Measurements from ENCODE around the gene LINGO1. TPM values are rescaled to one million over a fixed set of nuclear protein-coding genes. Genes with fewer than 3 reads are reported as not detected.

Gene LINGO1
- total RNA-seq, 2 experiments from 2014 or later: not detected

GRCh38 chr15:77623755-77624524 is 8.8 kb downstream of the LINGO1 start:
- no peaks in the 10 kb centered on the region for H3K9me3 Mint-ChIP-seq
- CTCF ChIA-PET: interaction anchor here (1.6 kb wide), 1 partner anchor 10 kb away, joined by 6 read pairs; no protein-coding TSS in a partner anchor
- peaks cover 3% of the 10 kb centered on the region for H3K27me3 Mint-ChIP-seq
- no peak overlapping the region for H3K27ac Mint-ChIP-seq
- POLR2A ChIA-PET: no interaction called here
- DNase-seq: no peak
- H3K36me3 Mint-ChIP-seq (ENCODE audit: low read depth): no peaks in the 10 kb centered on the region
- no peak overlapping the region for H3K4me3 Mint-ChIP-seq
- H3K4me1 Mint-ChIP-seq: no peaks in the 10 kb centered on the region

DNA sequence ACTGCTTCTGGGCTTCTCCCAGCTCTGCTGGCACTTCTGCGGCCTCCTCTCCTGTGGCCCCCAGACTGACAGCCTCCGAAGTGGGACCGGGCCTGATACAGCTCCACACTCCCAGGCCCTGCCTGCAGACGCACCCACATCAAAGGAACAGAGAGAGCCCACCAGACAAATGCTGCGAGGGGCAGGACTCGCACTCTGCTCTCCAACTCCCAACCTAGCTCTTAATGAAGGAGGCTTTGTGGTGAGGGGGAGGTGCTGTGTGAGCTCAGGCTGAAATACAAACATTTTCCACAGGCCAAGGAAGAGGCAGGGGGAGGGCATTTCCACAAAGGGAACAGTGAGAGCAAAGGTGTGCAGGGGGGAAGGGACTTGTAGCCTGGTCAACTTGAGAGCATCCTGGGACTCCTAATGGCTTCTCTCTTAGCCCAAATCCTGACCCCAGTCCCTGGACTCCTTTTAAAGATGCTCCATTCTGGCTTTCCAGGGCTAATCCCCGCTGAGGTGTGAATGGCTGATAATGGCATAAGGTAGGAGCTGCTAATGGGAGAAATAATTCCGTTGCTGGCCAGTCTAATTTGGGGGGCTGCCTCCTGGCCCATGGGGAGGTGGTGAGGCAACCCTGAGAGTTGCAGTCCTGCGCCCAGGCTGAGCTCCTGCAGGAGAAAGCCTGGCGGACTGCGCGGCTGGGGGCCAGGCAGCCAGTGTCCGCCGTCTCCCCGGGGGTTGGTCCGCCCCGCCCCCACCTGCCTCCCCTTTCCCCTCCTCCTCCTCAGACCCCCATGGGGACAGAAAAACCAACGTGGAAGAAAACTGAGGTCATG is 9.6 kb downstream of the LINGO1 start:
- Mint-ChIP-seq H3K27me3 (no peaks in the 10 kb centered on the region), H3K27ac (no peak overlapping the region), H3K9me3 (no peaks in the 10 kb centered on the region), H3K4me3 (no peak overlapping the region), H3K4me1 (no peaks in the 10 kb centered on the region), H3K36me3 (ENCODE audit: low read depth) (no peaks in the 10 kb centered on the region)
- DNase-seq: no peak
- ChIA-PET CTCF (interaction anchor here (1.6 to 2.1 kb wide), 2 partner anchors 10 kb away, joined by 5 to 6 read pairs; no protein-coding TSS in a partner anchor), POLR2A (no interaction called here)

DNA sequence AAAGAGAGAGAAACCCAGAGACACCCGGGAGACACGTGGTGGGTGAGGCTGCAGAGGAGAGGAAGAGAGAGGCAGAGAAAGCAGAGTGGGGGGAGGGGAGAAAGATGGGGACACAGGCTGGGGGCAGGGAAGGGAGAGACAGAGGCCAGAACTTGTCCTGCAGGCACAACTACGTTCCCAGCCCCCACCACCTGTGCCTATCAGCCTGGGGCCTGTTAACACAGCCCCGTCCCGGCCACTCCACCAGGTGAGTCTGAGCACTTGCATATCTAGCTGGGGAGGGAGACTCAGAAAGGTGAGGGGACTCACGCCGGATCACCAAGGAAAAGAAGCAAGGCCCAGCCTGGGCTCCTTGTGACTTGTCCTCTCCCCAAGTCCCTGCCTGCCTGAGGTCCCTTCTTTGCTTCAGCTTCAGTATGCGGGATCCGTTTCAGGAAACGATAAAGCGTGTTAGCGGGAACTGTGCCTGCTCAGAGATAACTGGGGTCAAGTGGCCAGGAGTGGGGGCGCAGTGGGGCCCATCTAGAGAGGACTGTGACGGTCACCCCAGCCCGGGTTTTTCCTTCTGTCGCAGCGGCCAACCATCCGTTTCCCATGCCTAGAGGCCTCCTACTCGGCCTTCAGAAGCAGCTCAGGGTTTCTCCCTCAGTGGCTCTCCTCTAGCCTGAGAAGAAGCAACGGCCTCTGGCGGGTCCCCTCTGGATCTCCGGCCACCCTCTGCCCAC is 10.3 kb downstream of the LINGO1 start:
- no peak overlapping the region for H3K27ac Mint-ChIP-seq
- ChIA-PET POLR2A (no interaction called here), CTCF (interaction anchor here (2.1 kb wide), 1 partner anchor 11 kb away, joined by 5 read pairs; no protein-coding TSS in a partner anchor)
- DNase-seq: no peak
- H3K4me1 Mint-ChIP-seq: no peaks in the 10 kb centered on the region
- H3K36me3 Mint-ChIP-seq (ENCODE audit: low read depth): no peaks in the 10 kb centered on the region
- H3K4me3 Mint-ChIP-seq: no peak overlapping the region
- H3K27me3 Mint-ChIP-seq: no peaks in the 10 kb centered on the region
- no peaks in the 10 kb centered on the region for H3K9me3 Mint-ChIP-seq

- ChIA-PET POLR2A (no interaction called here), CTCF (interaction anchor here (2.1 kb wide), 1 partner anchor 12 kb away, joined by 5 read pairs; no protein-coding TSS in a partner anchor)
- Mint-ChIP-seq H3K4me1 (no peaks in the 10 kb centered on the region), H3K27me3 (no peaks in the 10 kb centered on the region), H3K9me3 (no peaks in the 10 kb centered on the region), H3K4me3 (no peak overlapping the region), H3K36me3 (ENCODE audit: low read depth) (no peaks in the 10 kb centered on the region), H3K27ac (no peak overlapping the region)
- no peak for DNase-seq
Observed at GRCh38 chr15:77621847-77622208, 10.9 kb downstream of the LINGO1 start.

- H3K4me3 Mint-ChIP-seq: no peak overlapping the region
- DNase-seq: no peak
- H3K9me3 Mint-ChIP-seq: no peaks in the 10 kb centered on the region
- no peak overlapping the region for H3K27ac Mint-ChIP-seq
- H3K4me1 Mint-ChIP-seq: no peaks in the 10 kb centered on the region
- no peaks in the 10 kb centered on the region for H3K36me3 Mint-ChIP-seq (ENCODE audit: low read depth)
- ChIA-PET CTCF (interaction anchor here (0.7 to 2.1 kb wide), 2 partner anchors 10 to 12 kb away, joined by 3 to 5 read pairs; no protein-coding TSS in a partner anchor), POLR2A (no interaction called here)
- H3K27me3 Mint-ChIP-seq: no peaks in the 10 kb centered on the region
Observed at GRCh38 chr15:77620960-77621647, 11.6 kb downstream of the LINGO1 start.

- no peak overlapping the region for H3K4me3 Mint-ChIP-seq
- H3K27me3 Mint-ChIP-seq: no peaks in the 10 kb centered on the region
- H3K9me3 Mint-ChIP-seq: no peaks in the 10 kb centered on the region
- no peak overlapping the region for H3K27ac Mint-ChIP-seq
- ChIA-PET POLR2A (no interaction called here), CTCF (no interaction called here)
- no peaks in the 10 kb centered on the region for H3K36me3 Mint-ChIP-seq (ENCODE audit: low read depth)
- no peaks in the 10 kb centered on the region for H3K4me1 Mint-ChIP-seq
- DNase-seq: no peak
Observed at GRCh38 chr15:77620297-77620696, 12.4 kb downstream of the LINGO1 start.

- no peak for DNase-seq
- no peak overlapping the region for H3K4me3 Mint-ChIP-seq
- H3K9me3 Mint-ChIP-seq: no peaks in the 10 kb centered on the region
- ChIA-PET CTCF (interaction anchor here (1.0 to 1.2 kb wide), 2 partner anchors 12 to 14 kb away, joined by 3 to 4 read pairs; no protein-coding TSS in a partner anchor), POLR2A (interaction anchor here (0.6 kb wide), 1 partner anchor 128 kb away, joined by 5 read pairs; no protein-coding TSS in a partner anchor)
- no peaks in the 10 kb centered on the region for H3K36me3 Mint-ChIP-seq (ENCODE audit: low read depth)
- no peaks in the 10 kb centered on the region for H3K27me3 Mint-ChIP-seq
- H3K4me1 Mint-ChIP-seq: no peaks in the 10 kb centered on the region
- H3K27ac Mint-ChIP-seq: no peak overlapping the region
Observed at GRCh38 chr15:77619883-77620282, 12.8 kb downstream of the LINGO1 start.

- Mint-ChIP-seq H3K4me1 (no peaks in the 10 kb centered on the region), H3K27me3 (no peaks in the 10 kb centered on the region), H3K36me3 (ENCODE audit: low read depth) (no peaks in the 10 kb centered on the region), H3K4me3 (no peak overlapping the region), H3K27ac (no peak overlapping the region), H3K9me3 (no peaks in the 10 kb centered on the region)
- DNase-seq: no peak
- ChIA-PET CTCF (interaction anchor here (1.3 to 1.6 kb wide), 2 partner anchors 14 to 16 kb away, joined by 3 to 4 read pairs; no protein-coding TSS in a partner anchor), POLR2A (no interaction called here)
Observed at GRCh38 chr15:77617476-77618230, 15.1 kb downstream of the LINGO1 start.

DNA sequence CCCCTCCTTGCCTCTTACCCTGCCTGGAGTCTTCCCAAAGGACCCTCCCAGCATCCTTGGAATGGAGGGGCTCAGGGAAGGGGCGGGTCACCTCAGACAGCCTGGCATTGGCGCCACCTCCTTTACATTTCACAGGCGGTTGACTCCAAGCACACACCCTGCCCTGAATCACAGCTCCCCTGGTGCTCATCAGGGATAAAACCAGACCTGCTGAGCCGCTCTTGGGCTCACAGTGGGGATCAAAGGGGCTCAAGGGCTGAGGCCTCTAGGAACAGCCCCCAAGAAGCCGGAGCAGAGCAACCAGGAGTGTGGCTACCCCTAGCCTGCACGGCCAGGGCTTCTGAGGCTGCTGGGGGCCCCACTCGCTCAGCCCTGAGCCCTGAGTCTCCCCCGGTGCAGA is 16.6 kb downstream of the LINGO1 start:
- CTCF ChIA-PET: no interaction called here
- H3K4me1 Mint-ChIP-seq: no peaks in the 10 kb centered on the region
- H3K9me3 Mint-ChIP-seq: no peaks in the 10 kb centered on the region
- POLR2A ChIA-PET: no interaction called here
- H3K27ac Mint-ChIP-seq: no peak overlapping the region
- no peak for DNase-seq
- H3K4me3 Mint-ChIP-seq: no peak overlapping the region
- H3K27me3 Mint-ChIP-seq: no peaks in the 10 kb centered on the region
- no peaks in the 10 kb centered on the region for H3K36me3 Mint-ChIP-seq (ENCODE audit: low read depth)

DNA sequence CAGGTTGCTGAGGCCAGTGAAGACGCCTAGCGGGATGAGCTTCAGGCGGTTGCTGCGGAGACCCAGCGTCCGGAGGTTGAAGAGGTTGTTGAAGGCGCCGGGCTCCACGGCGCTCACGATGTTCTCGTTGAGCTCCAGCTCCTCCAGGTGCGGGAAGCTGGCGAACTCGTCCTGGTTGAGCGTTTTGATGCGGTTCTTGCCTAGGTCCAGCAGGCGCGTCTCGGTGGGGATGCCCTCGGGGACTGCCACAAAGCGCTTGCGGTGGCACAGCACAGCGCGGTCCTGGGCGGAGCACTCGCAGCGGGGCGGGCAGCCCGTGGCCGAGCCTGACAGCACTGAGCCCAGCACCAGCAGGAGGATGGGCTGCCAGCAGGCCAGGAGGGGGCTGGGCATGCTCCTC is 17.2 kb downstream of the LINGO1 start:
- Mint-ChIP-seq H3K4me1 (no peaks in the 10 kb centered on the region), H3K9me3 (no peaks in the 10 kb centered on the region), H3K27ac (no peak overlapping the region), H3K4me3 (no peak overlapping the region), H3K36me3 (ENCODE audit: low read depth) (no peaks in the 10 kb centered on the region), H3K27me3 (no peaks in the 10 kb centered on the region)
- DNase-seq: no peak
- CTCF ChIA-PET: no interaction called here
- POLR2A ChIA-PET: no interaction called here

GRCh38 chr15:77614251-77614806 is 18.4 kb downstream of the LINGO1 start:
- Mint-ChIP-seq H3K27ac (no peak overlapping the region), H3K27me3 (no peaks in the 10 kb centered on the region), H3K4me3 (no peak overlapping the region), H3K4me1 (no peaks in the 10 kb centered on the region), H3K9me3 (no peaks in the 10 kb centered on the region), H3K36me3 (ENCODE audit: low read depth) (no peaks in the 10 kb centered on the region)
- no peak for DNase-seq
- POLR2A ChIA-PET: no interaction called here
- CTCF ChIA-PET: no interaction called here

DNA sequence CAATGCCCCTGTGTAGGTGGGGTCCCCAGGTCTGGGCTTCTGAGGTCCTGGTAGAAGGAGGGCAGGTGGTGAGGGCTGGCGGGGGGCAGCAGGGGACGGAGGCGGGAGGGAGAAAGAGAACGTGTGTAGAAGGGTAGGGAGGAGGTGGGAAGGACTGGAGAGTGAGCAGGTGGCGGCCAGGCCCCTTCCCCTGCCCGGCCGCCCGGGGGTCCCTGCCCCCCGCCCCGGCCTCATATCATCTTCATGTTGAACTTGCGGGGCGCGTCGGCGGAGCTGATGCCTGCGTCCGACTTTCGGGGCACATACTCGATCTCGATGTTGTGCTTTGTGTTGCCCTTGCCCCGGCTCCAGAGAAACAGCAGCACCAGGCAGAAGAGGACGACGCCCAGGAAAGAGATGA is 18.9 kb downstream of the LINGO1 start:
- Mint-ChIP-seq H3K36me3 (ENCODE audit: low read depth) (no peaks in the 10 kb centered on the region), H3K27me3 (no peaks in the 10 kb centered on the region), H3K27ac (no peak overlapping the region), H3K9me3 (no peaks in the 10 kb centered on the region), H3K4me1 (no peaks in the 10 kb centered on the region), H3K4me3 (no peak overlapping the region)
- POLR2A ChIA-PET: no interaction called here
- CTCF ChIA-PET: no interaction called here
- no peak for DNase-seq
